Left cardiac atrium (tissue), 4 donors: ENCODE results near the gene DRGX. TPM values are rescaled to one million over a fixed set of nuclear protein-coding genes. Genes with fewer than 3 reads are reported as not detected.

Experiments used
- ATAC-seq, 2 donors: fragments of 200-7000 bp; cut with Tn5 transposase; one replicate each; pipeline ENCODE4 v1.9.1; 2020; ENCODE audit warnings: mild to moderate bottlenecking in 2 of 2, moderate library complexity in 2 of 2
- DNase-seq: peaks from one replicate; pipeline ENCODE4 v3.0.0-alpha.2; 2020
- intact Hi-C, 2 donors: fragments of 100-400 bp; cut with DNase I; formaldehyde crosslinking; loops; one replicate each; pipeline versions ENCODE4 v1.14.1 to v1.15.1; 2022 to 2023
- total RNA-seq, 2 donors: library from RNA; stranded (reverse); fragmentation: NEBNext Ultra II Directional; extraction: Animal tissue kit (Norgen Biotek cat#: 25700); gene quantifications; one replicate each; pipeline ENCODE4 v1.2.1, GENCODE V29; 2021
- donor health status: DM: no; HTN: yes; CAD: no.
- donor health status: DM: no; HTN: yes; CAD: no; lungs with severe emphysema.
- donor health status: DM: yes; HTN: yes; CAD: no.
- donor health status: Dilated cardiomyopathy.

DRGX gene
- total RNA-seq, 2 donors from 2014 or later, result not detected

- DNase-seq (no peak), ATAC-seq (no peak)
- intact Hi-C loops, result no loop called here
These were observed 68.7 kb downstream of the DRGX start for GRCh38 chr10:49327036-49327813.

DNA sequence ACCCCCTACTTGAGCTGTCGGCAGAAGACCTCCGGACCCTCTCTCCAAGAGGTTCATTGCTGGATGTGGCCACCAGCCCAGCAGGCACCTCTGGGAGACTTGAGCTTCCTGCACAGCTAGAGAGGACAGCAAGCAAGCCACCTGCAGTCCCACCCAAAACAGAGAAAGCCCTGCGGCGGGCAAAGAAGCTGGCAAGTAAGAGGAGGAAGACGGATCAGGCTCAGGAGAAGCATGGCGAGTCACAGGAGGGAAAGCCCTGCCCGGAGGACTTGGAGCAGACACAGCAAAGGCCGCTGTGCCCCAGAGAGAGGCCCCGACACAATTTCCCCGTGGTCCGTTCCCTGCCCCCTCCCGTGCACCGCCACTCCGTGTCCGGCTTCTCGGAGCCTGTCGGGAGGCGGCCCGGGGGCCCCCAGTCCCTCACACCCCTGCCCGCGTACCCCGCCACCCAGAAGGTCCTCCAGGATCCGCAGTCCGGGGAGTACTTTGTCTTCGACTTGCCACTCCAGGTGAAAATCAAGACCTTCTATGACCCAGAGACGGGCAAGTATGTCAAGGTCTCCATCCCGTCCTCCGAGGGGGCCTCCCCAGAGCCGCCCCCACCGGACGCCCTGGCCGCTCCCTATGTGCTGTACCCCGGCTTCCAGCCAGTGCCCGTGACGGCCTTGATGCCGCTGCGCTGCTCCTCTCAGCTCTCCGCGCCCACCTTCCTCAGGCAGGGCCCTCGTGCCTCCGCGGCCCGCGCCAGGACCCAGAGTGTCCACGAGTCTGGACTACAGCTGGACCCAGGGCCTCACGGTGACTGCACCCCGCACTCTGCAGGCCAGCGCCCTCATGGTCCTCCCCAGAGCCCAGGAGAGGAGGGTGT lies 69.7 kb downstream of the DRGX start:
- DNase-seq (no peak), ATAC-seq (no peak)
- intact Hi-C loops, result no loop called here

DNA sequence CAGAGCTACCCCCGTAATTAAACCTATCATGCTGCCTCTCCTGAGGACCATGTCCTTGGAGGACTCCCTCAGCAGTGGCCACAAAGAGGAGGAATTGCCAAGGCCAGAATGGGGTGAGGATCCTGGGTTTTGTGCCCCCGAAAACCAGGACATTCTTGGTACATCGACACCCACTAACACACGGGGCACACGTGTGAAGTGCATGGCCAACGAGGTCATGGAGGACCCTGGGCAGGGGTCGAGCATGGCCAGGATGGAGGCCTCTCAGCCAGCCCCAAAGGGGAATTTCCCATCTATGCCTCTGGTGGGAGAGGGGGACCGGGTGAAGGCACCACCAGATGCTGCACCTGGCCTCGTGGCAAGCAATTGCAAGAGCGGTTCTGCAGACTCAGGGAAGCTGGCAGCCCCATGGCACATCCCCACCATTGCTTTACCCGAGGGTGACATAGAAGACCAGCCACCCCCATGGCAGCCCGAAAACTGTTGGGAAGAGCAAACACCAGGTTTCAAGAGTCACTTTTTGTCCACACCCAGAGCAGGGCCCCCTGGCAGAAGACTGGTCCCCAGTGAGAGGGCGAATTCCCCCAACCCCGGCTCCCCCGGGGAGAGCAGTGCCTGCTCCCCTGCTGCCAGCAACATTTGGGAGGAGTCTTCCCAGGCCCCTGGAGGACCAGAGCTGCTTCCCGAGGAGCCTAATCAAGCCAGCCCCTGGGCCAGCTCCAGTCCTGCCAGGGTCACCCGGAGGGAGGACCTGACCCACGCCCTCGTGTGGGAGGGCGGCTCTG lies 70.6 kb downstream of the DRGX start:
- DNase-seq (no peak), ATAC-seq (no peak)
- intact Hi-C loops, result no loop called here

DNA sequence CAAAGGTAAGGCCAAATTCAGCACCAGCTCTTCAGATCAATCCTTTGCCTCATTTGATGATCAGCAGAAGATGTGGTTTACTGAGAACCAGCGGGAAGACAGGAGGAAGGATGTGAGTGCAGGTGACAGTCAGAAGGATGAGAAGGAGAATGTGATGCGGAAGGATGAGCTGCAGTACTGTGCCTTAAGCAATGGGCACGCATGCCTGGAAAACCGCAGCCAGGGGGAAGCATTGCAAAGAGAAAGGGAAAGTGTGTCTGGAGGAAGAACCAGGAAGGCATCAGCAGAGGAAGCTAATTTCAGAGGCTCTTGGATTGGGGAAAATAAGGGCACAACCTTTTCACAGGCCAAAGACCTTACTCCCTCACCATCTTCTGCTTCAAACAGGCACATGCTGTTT lies 71.2 kb downstream of the DRGX start:
- ATAC-seq, result no peak
- intact Hi-C loops, result no loop called here
- DNase-seq, result no peak

DNA sequence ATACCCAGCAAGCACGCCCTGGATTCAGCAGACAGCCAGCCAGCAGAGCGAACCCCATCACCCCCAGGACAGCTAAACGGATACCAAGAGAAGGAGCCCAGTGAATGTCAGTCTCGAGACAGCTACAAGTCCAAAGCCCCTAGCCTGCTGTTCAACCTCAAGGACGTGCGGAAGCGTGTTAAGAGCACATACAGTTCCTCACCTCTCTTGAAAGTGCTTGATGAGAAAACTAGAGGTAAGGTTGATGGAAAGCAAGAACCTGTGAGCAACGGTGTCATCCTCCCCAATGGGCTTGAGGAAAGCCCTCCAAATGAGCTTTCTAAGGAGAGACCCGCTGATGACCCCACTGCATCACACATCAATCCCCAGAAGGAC lies 72.0 kb downstream of the DRGX start:
- ATAC-seq (no peak), DNase-seq (no peak)
- intact Hi-C loops, result no loop called here

- ATAC-seq (peak; percentile 71 to 84), DNase-seq (peak; percentile 26)
- intact Hi-C loops, result no loop called here
These were observed 72.6 kb downstream of the DRGX start for GRCh38 chr10:49323171-49323895.

DNA sequence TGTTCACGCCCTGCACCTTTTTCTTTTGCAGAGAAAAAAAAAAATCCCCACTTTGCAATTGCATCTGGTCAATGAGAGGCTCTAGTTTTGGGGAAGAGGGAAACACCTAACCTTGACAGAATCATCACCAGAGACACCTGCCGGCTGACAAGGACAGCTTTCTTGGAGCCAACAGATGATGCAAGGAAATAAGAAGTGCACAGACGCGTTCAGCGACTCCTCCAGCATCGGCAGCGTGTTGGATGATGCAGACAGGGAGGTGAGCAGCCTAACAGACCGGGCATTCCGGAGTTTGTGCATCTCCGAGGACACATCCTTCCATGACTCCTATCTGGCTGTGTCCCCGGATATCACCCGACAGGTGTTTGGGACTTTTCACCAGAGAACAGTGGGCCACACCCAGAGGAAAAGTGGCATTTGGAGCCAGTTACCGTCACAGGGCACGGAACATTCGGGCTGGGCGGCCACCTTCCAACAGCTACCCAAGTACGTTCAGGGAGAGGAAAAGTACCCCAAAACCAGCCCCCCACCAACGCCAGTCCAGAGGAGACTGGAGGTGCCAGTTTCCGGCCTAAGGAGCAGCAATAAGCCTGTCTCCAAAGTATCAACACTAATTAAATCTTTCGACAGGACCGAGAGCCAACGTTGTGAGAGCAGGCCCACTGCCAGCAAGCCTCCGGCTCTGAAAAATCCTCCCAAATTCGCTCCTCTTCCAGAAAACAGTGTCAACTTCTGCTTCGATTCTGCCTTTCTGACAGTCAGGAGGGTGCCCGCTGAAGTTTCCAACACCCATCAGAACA lies 73.3 kb downstream of the DRGX start:
- intact Hi-C loops, result no loop called here
- DNase-seq (no peak), ATAC-seq (peak in 1 of 2 donors; percentile 5)

DNA sequence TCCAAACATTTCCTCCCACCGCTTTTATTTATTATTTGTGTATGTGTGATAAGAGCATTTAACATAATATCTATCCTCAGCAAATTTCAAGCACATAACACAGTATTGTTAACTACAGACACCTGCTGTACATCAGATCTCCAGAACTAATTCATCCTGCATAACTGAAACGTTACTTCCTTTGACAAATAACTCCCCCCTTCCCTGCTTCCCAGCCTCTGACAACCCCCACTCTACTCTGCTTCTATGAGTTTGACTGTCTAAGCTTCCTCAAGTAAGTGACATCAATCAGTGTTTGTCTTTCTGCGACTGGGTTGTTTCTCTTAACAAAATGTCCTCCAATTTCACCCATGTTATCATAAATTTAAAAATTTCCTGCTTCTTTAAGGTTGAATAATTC lies 74.9 kb downstream of the DRGX start:
- DNase-seq (no peak), ATAC-seq (no peak)
- intact Hi-C loops, result no loop called here

- DNase-seq (no peak), ATAC-seq (no peak)
- intact Hi-C loops, result no loop called here
These were observed 75.7 kb downstream of the DRGX start for GRCh38 chr10:49320191-49320590.

GRCh38 chr10:49319206-49319605 lies 76.7 kb downstream of the DRGX start:
- intact Hi-C loops, result no loop called here
- DNase-seq (no peak), ATAC-seq (no peak)

- ATAC-seq (no peak), DNase-seq (no peak)
- intact Hi-C loops, result no loop called here
These were observed 77.1 kb downstream of the DRGX start for GRCh38 chr10:49318755-49319154.

- intact Hi-C loops, result no loop called here
- ATAC-seq (no peak), DNase-seq (no peak)
These were observed 77.9 kb downstream of the DRGX start for GRCh38 chr10:49318028-49318427.

GRCh38 chr10:49314806-49315205 lies 81.1 kb downstream of the DRGX start:
- ATAC-seq (no peak), DNase-seq (no peak)
- intact Hi-C loops, result no loop called here

Other genes with a start within 250 kb of the DRGX start
- 10 to 100 TPM; 14.6 to 29.5 TPM for gene TMEM273, start 207.7 kb downstream of the DRGX start, total RNA-seq
- 10 to 100 TPM; 34.7 to 54.1 TPM for gene C10orf71, start 96.9 kb downstream of the DRGX start, total RNA-seq
- 10 to 100 TPM; 17.1 to 19.6 TPM for gene ERCC6, start 143.0 kb upstream of the DRGX start, total RNA-seq
- gene SLC18A3, start 214.2 kb upstream of the DRGX start, total RNA-seq, result not detected
- not detected for gene CHAT, start 217.9 kb upstream of the DRGX start, total RNA-seq